ENCODE results near the gene DGCR8. TPM values are rescaled to one million over a fixed set of nuclear protein-coding genes. Genes with fewer than 3 reads are reported as not detected.

The DGCR8 gene
- polyA plus RNA-seq, 1 experiment, result 21.3 TPM

- DNase-seq (ENCODE audit: low read depth), result no peak
- Histone ChIP-seq H3K4me3 (ENCODE audit: low read depth, low read length) (no peak overlapping the region), H3K36me3 (ENCODE audit: control insufficient read depth, insufficient read depth, low read length) (peaks cover 8% of the 10 kb centered on the region), H3K27me3 (ENCODE audit: control insufficient read depth, insufficient read depth, low read length) (no peaks in the 10 kb centered on the region)
- ChIA-PET POLR2A (no interaction called here), CTCF (interaction anchor here (1.3 to 1.5 kb wide), 2 partner anchors 13 to 19 kb away, joined by 4 to 6 read pairs; no protein-coding TSS in a partner anchor)
- no peak for TF ChIP-seq CTCF (IDR thresholded peaks at IDR 0.05; ENCODE audit: insufficient read depth, low read depth, low read length)
Observed at GRCh38 chr22:20137671-20138416, 57.8 kb downstream of the DGCR8 start.

GRCh38 chr22:20138417-20138738 lies 58.3 kb downstream of the DGCR8 start:
- ChIA-PET CTCF (interaction anchor here (0.7 to 1.5 kb wide), 3 partner anchors 14 to 19 kb away, joined by 3 to 6 read pairs (median 4); no protein-coding TSS in a partner anchor), POLR2A (no interaction called here)
- DNase-seq (ENCODE audit: low read depth), result no peak
- no peaks in the 10 kb centered on the region for H3K27me3 ChIP-seq (ENCODE audit: control insufficient read depth, insufficient read depth, low read length)
- no peak for TF ChIP-seq CTCF (IDR thresholded peaks at IDR 0.05; ENCODE audit: insufficient read depth, low read depth, low read length)
- peaks cover 11% of the 10 kb centered on the region for H3K36me3 ChIP-seq (ENCODE audit: control insufficient read depth, insufficient read depth, low read length)
- H3K4me3 ChIP-seq (ENCODE audit: low read depth, low read length), result no peak overlapping the region

GRCh38 chr22:20138868-20139267 lies 58.8 kb downstream of the DGCR8 start:
- POLR2A ChIA-PET, result no interaction called here
- Histone ChIP-seq H3K27me3 (ENCODE audit: control insufficient read depth, insufficient read depth, low read length) (no peaks in the 10 kb centered on the region), H3K36me3 (ENCODE audit: control insufficient read depth, insufficient read depth, low read length) (peaks cover 13% of the 10 kb centered on the region), H3K4me3 (ENCODE audit: low read depth, low read length) (no peak overlapping the region)
- CTCF ChIA-PET, result interaction anchor here (0.7 to 1.3 kb wide), 2 partner anchors 14 to 18 kb away, joined by 3 to 4 read pairs; no protein-coding TSS in a partner anchor
- no peak for DNase-seq (ENCODE audit: low read depth)
- no peak for TF ChIP-seq CTCF (IDR thresholded peaks at IDR 0.05; ENCODE audit: insufficient read depth, low read depth, low read length)

- Histone ChIP-seq H3K4me3 (ENCODE audit: low read depth, low read length) (no peak overlapping the region), H3K27me3 (ENCODE audit: control insufficient read depth, insufficient read depth, low read length) (no peaks in the 10 kb centered on the region), H3K36me3 (ENCODE audit: control insufficient read depth, insufficient read depth, low read length) (peaks cover 17% of the 10 kb centered on the region)
- DNase-seq (ENCODE audit: low read depth), result no peak
- ChIA-PET CTCF (interaction anchor here (1.3 kb wide), 1 partner anchor 15 kb away, joined by 4 read pairs; no protein-coding TSS in a partner anchor), POLR2A (no interaction called here)
- no peak for TF ChIP-seq CTCF (IDR thresholded peaks at IDR 0.05; ENCODE audit: insufficient read depth, low read depth, low read length)
Observed at GRCh38 chr22:20139391-20140106, 59.5 kb downstream of the DGCR8 start.

GRCh38 chr22:20140107-20140445 lies 60.0 kb downstream of the DGCR8 start:
- no peak overlapping the region for H3K4me3 ChIP-seq (ENCODE audit: low read depth, low read length)
- H3K27me3 ChIP-seq (ENCODE audit: control insufficient read depth, insufficient read depth, low read length), result no peaks in the 10 kb centered on the region
- CTCF ChIA-PET, result no interaction called here
- POLR2A ChIA-PET, result no interaction called here
- DNase-seq (ENCODE audit: low read depth), result no peak
- H3K36me3 ChIP-seq (ENCODE audit: control insufficient read depth, insufficient read depth, low read length), result peaks cover 20% of the 10 kb centered on the region
- TF ChIP-seq CTCF (IDR thresholded peaks at IDR 0.05; ENCODE audit: insufficient read depth, low read depth, low read length), result no peak

Data from BJ (cell line).